HepG2 (cell line): ENCODE results near the gene FASTK. TPM values are rescaled to one million over a fixed set of nuclear protein-coding genes. Genes with fewer than 3 reads are reported as not detected.

Experiments
- ATAC-seq: fragments of 200-7000 bp; cut with Tn5 transposase; 3 replicates; pipeline ENCODE4 v1.9.1; 2020; ENCODE audit warnings: mild to moderate bottlenecking, moderate library complexity
- BruUV-seq: library from RNA; stranded (reverse); fragments of 400-500 nt; replicated peaks from 2 replicates; lab custom pipeline; 2021; lab: Mats Ljungman, UMichigan
- CTCF ChIA-PET: fragments of 300-600 bp; formaldehyde crosslinking; extraction: SDS; loops from one replicate; lab custom pipeline; 2021; ENCODE audit warnings: low total read pairs, inconsistent platforms, low intra/inter-chr PET ratio; lab: Yijun Ruan, JAX
- POLR2A ChIA-PET: fragments of 350-600 bp; sonication (Branson Sonifier 250); formaldehyde crosslinking; loops from one replicate; lab custom pipeline; 2020; ENCODE audit warnings: antibody characterized with exemption, inconsistent platforms; lab: Yijun Ruan, JAX
- DNase-seq: peaks from one replicate; pipeline ENCODE4 v3.0.0-alpha.2; 2015; ENCODE audit warnings: low spot score
- FAIRE-seq: peaks from 3 replicates; lab custom pipeline; 2011; peaks lifted over from hg19 to GRCh38; lab: Jason Lieb, UNC
- H2AFZ ChIP-seq: one replicate; pipeline ENCODE4 v1.6.1; 2011; ENCODE audit warnings: low read length, inconsistent platforms
- H3K27ac ChIP-seq: fragments of 300-600 bp; 3 replicates; pipeline ENCODE4 v1.8.0; 2011; ENCODE audit warnings: mixed run types, mild to moderate bottlenecking, mixed read lengths, low read length, inconsistent platforms; ENCODE audit not compliant: insufficient read depth; ENCODE audit errors: extremely low read length
- H3K27me3 ChIP-seq, 2 experiments: fragments of 200-600 bp in 1 of 2; 2 replicates in 1 of 2; 3 replicates in 1 of 2; pipeline versions ENCODE4 v1.6.0 to v1.8.0; 2011; ENCODE audit warnings: low read length in 2 of 2, mild to moderate bottlenecking in 2 of 2, moderate library complexity in 2 of 2, inconsistent platforms in 1 of 2; ENCODE audit not compliant: insufficient read depth in 2 of 2, control insufficient read depth in 1 of 2
- H3K36me3 ChIP-seq, 2 experiments: fragments of 200-600 bp in 1 of 2; replicated peaks in 1 of 2; 2 replicates in 1 of 2; 3 replicates in 1 of 2; pipeline versions ENCODE4 v1.5.1 to v1.8.0; 2011; ENCODE audit warnings: low read length in 2 of 2, inconsistent platforms in 1 of 2; ENCODE audit not compliant: insufficient read depth in 2 of 2, control insufficient read depth in 1 of 2
- H3K4me1 ChIP-seq: 2 replicates; pipeline ENCODE4 v1.5.1; 2012; ENCODE audit warnings: low read length, inconsistent platforms; ENCODE audit not compliant: insufficient read depth
- H3K4me2 ChIP-seq: 2 replicates; pipeline ENCODE4 v1.6.0; 2011; ENCODE audit warnings: low read depth, low read length, inconsistent platforms
- H3K4me3 ChIP-seq, 3 experiments: fragments of 200-600 bp in 1 of 3; sonication (generic), shearing (Covaris generic) in 1 of 3; replicated peaks in 1 of 3; 2 replicates each; pipeline ENCODE4 v1.5.1; 2011 to 2016; ENCODE audit warnings: low read length in 3 of 3, inconsistent platforms in 2 of 3, low read depth in 2 of 3, mild to moderate bottlenecking in 2 of 3, control low read depth in 1 of 3, mixed read lengths in 1 of 3; ENCODE audit not compliant: insufficient read depth in 1 of 3
- H3K79me2 ChIP-seq: one replicate; pipeline ENCODE4 v1.6.1; 2011; ENCODE audit warnings: low read length, inconsistent platforms; ENCODE audit not compliant: insufficient read depth
- H3K9ac ChIP-seq: 2 replicates; pipeline ENCODE4 v1.6.0; 2011; ENCODE audit warnings: mild to moderate bottlenecking, low read depth, low read length, inconsistent platforms; ENCODE audit not compliant: insufficient read depth
- H3K9me3 ChIP-seq: 2 replicates; pipeline ENCODE4 v1.5.1; 2012; ENCODE audit warnings: mild to moderate bottlenecking, low read length
- H4K20me1 ChIP-seq: 2 replicates; pipeline ENCODE4 v1.6.0; 2011; ENCODE audit warnings: inconsistent platforms, mild to moderate bottlenecking, low read length, moderate library complexity; ENCODE audit not compliant: insufficient read depth
- RXRB ChIP-seq: IDR thresholded peaks from 2 replicates; pipeline ENCODE4 v1.6.1; 2016; ENCODE audit warnings: borderline replicate concordance, missing genetic modification reagents, missing compliant biosample characterization
- STAG1 ChIP-seq: sonication (generic); formaldehyde crosslinking; IDR thresholded peaks from 2 replicates; pipeline ENCODE4 v1.4.0; 2020; ENCODE audit warnings: missing genetic modification reagents
- WGBS: methylation state at CpG from one replicate; pipeline ENCODE4 v1.1.6; 2017; ENCODE audit warnings: low lambda C conversion rate; 5-methylcytosine and 5-hydroxymethylcytosine counted together
- in situ Hi-C: cut with HindIII; loops from 2 replicates; pipeline ENCODE4 v1.10.0; 2017; ENCODE audit warnings: low pct_unique_long_range_greater_than_20kb; ENCODE audit not compliant: extremely low pct_ligation_motif_present
- intact Hi-C: fragments of 100-400 bp; cut with micrococcal nuclease; formaldehyde crosslinking; loops from one replicate; pipeline ENCODE4 v1.10.0; 2022; ENCODE audit not compliant: unreplicated experiment
- polyA plus RNA-seq, 8 experiments: library from polyadenylated mRNA; depleted of rRNA in 3 of 8; stranded (reverse) in 7 of 8; unstranded in 1 of 8; fragments of >200 nt; fragmentation: Illumina TruSeq in 4 of 8; extraction: Trizol in 4 of 8; gene quantifications; 2 replicates each; pipeline versions ENCODE4 v1.2.1 to v1.2.3, GENCODE V29; 2011 to 2016; ENCODE audit warnings: low read depth in 4 of 8, missing spikeins in 1 of 8, mixed read lengths in 1 of 8; ENCODE audit not compliant: insufficient read depth in 1 of 8
- total RNA-seq, 5 experiments: library from RNA; depleted of rRNA; stranded (reverse); fragments of >200 nt; fragmentation: Illumina TruSeq; extraction: Trizol; gene quantifications; 2 replicates each; pipeline ENCODE4 v1.2.3, GENCODE V29; 2016; ENCODE audit warnings: low read depth in 1 of 5
- TF ChIP-seq, protein P1 (sequence below): sonication (generic); formaldehyde crosslinking; IDR thresholded peaks from 2 replicates; pipeline ENCODE4 v1.5.0; 2020; ENCODE audit warnings: mild to moderate bottlenecking, missing genetic modification reagents, moderate library complexity
- TF ChIP-seq, protein P2 (sequence below): IDR thresholded peaks from 2 replicates; pipeline ENCODE4 v1.6.1; 2016; ENCODE audit warnings: low read depth, borderline replicate concordance

Gene FASTK
- total and polyA plus RNA-seq, 2 of the 13 experiments (the other 11 are each of a cell fraction or from before 2014, with no cell fraction given): 52.9 to 55.7 TPM

- Histone ChIP-seq H3K9ac (no peak overlapping the region), H3K4me1 (peaks cover 10% of the 10 kb centered on the region; the same call in 1 of the 2 replicates), H3K36me3 (no peaks in the 10 kb centered on the region), H2AFZ (no peak overlapping the region), H3K79me2 (no peaks in the 10 kb centered on the region), H3K4me2 (no peak overlapping the region), H3K9me3 (no peaks in the 10 kb centered on the region), H3K27me3 (no peaks in the 10 kb centered on the region), H3K4me3 (no peak overlapping the region), H3K27ac (no peak overlapping the region), H4K20me1 (no peaks in the 10 kb centered on the region)
- ChIA-PET CTCF (no interaction called here), POLR2A (no interaction called here)
- TF ChIP-seq STAG1 (CRISPR knock-in tag): peak; percentile 13; the same call in 1 of the 2 replicates
- TF ChIP-seq, protein P1, sequence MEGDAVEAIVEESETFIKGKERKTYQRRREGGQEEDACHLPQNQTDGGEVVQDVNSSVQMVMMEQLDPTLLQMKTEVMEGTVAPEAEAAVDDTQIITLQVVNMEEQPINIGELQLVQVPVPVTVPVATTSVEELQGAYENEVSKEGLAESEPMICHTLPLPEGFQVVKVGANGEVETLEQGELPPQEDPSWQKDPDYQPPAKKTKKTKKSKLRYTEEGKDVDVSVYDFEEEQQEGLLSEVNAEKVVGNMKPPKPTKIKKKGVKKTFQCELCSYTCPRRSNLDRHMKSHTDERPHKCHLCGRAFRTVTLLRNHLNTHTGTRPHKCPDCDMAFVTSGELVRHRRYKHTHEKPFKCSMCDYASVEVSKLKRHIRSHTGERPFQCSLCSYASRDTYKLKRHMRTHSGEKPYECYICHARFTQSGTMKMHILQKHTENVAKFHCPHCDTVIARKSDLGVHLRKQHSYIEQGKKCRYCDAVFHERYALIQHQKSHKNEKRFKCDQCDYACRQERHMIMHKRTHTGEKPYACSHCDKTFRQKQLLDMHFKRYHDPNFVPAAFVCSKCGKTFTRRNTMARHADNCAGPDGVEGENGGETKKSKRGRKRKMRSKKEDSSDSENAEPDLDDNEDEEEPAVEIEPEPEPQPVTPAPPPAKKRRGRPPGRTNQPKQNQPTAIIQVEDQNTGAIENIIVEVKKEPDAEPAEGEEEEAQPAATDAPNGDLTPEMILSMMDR (CRISPR knock-in tag): peak; percentile 23; the same call in 1 of the 2 replicates
- TF ChIP-seq RXRB: no peak
- WGBS: 79% methylated on average over 8 of the region's 17 CpGs
- BruUV-seq: no TSS peak
- in situ Hi-C loops: no loop called here
- no peak for FAIRE-seq
- ATAC-seq: peak; percentile 7; the same call in 1 of the 3 replicates
- intact Hi-C loops: no loop called here
- DNase-seq: no peak
Measured at GRCh38 chr7:151032936-151033863, 47.4 kb downstream of the FASTK start.

- Histone ChIP-seq H3K27me3 (peaks cover 3 to 7% of the 10 kb centered on the region in 2 experiments; a peak in 4 of 5 replicates), H3K4me2 (no peak overlapping the region), H4K20me1 (no peaks in the 10 kb centered on the region), H2AFZ (no peak overlapping the region), H3K4me1 (peaks cover 19% of the 10 kb centered on the region), H3K36me3 (no peaks in the 10 kb centered on the region), H3K9ac (no peak overlapping the region), H3K9me3 (no peaks in the 10 kb centered on the region), H3K27ac (no peak overlapping the region), H3K4me3 (no peak overlapping the region), H3K79me2 (no peaks in the 10 kb centered on the region)
- BruUV-seq: no TSS peak
- CTCF ChIA-PET: no interaction called here
- intact Hi-C loops: no loop called here
- WGBS: over 99% methylated on average over 4 of the region's 4 CpGs
- POLR2A ChIA-PET: no interaction called here
- FAIRE-seq: no peak
- in situ Hi-C loops: no loop called here
- TF ChIP-seq, protein P2, sequence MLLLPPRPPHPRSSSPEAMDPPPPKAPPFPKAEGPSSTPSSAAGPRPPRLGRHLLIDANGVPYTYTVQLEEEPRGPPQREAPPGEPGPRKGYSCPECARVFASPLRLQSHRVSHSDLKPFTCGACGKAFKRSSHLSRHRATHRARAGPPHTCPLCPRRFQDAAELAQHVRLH (CRISPR knock-in tag): no peak
- ATAC-seq: no peak
- no peak for DNase-seq
Measured at GRCh38 chr7:151031011-151031410, 49.6 kb downstream of the FASTK start.
